GM18951 (cell line): ENCODE results near the gene SDCBP2.

Source experiments
- POLR2A ChIP-seq: IDR thresholded peaks from 4 replicates; pipeline ENCODE4 v1.6.1; 2011; ENCODE audit warnings: mild to moderate bottlenecking; ENCODE audit not compliant: insufficient read length, insufficient read depth; ENCODE audit errors: extremely low read depth
- in situ Hi-C: fragments of 300-500 bp; cut with MboI; formaldehyde crosslinking; loops from one replicate; pipeline ENCODE4 v1.12.0; 2022; ENCODE audit warnings: low sequenced_read_pairs, mixed read lengths, inconsistent platforms; ENCODE audit not compliant: unreplicated experiment

Gene SDCBP2

GRCh38 chr20:1299522-1299921 lies 29.4 kb downstream of the SDCBP2 start:
- in situ Hi-C loops = no loop called here
- no peak for TF ChIP-seq POLR2A

GRCh38 chr20:1298888-1299511 lies 29.9 kb downstream of the SDCBP2 start:
- no peak for TF ChIP-seq POLR2A
- in situ Hi-C loops = no loop called here

GRCh38 chr20:1298166-1298565 lies 30.8 kb downstream of the SDCBP2 start:
- no peak for TF ChIP-seq POLR2A
- in situ Hi-C loops = no loop called here

- no peak for TF ChIP-seq POLR2A
- in situ Hi-C loops = no loop called here
These were observed 31.5 kb downstream of the SDCBP2 start for GRCh38 chr20:1297486-1297885.

GRCh38 chr20:1296922-1297321 lies 32.0 kb downstream of the SDCBP2 start:
- no peak for TF ChIP-seq POLR2A
- in situ Hi-C loops = no loop called here

- TF ChIP-seq POLR2A = no peak
- in situ Hi-C loops = no loop called here
These were observed 32.8 kb downstream of the SDCBP2 start for GRCh38 chr20:1296117-1296610.

GRCh38 chr20:1295276-1295930 lies 33.5 kb downstream of the SDCBP2 start:
- no peak for TF ChIP-seq POLR2A
- in situ Hi-C loops = no loop called here

GRCh38 chr20:1294497-1294896 lies 34.4 kb downstream of the SDCBP2 start:
- in situ Hi-C loops = no loop called here
- no peak for TF ChIP-seq POLR2A

GRCh38 chr20:1293641-1294379 lies 35.1 kb downstream of the SDCBP2 start:
- no peak for TF ChIP-seq POLR2A

GRCh38 chr20:1292620-1293019 lies 36.3 kb downstream of the SDCBP2 start:
- TF ChIP-seq POLR2A = no peak
- in situ Hi-C loops = no loop called here

More at GRCh38 chr20:1293641-1294379, 35.1 kb downstream of the SDCBP2 start:
- in situ Hi-C loops = no loop called here

GRCh38 chr20:1291191-1291741 lies 37.7 kb downstream of the SDCBP2 start:
- in situ Hi-C loops = no loop called here
- no peak for TF ChIP-seq POLR2A

- in situ Hi-C loops = no loop called here
- TF ChIP-seq POLR2A = no peak
These were observed 41.0 kb downstream of the SDCBP2 start for GRCh38 chr20:1287787-1288569.

GRCh38 chr20:1287306-1287705 lies 41.6 kb downstream of the SDCBP2 start:
- in situ Hi-C loops = no loop called here
- no peak for TF ChIP-seq POLR2A
